K562 (cell line): ENCODE data around the gene THYN1. TPM values are rescaled to one million over a fixed set of nuclear protein-coding genes. Genes with fewer than 3 reads are reported as not detected.
A peak's percentile ranks its signal among the peaks of the same experiment; 100 is the strongest.

Experiments used
- ADNP ChIP-seq: fragments of 200-800 bp; sonication (Bioruptor generic); IDR thresholded peaks from 2 replicates; pipeline ENCODE4 v1.6.1; 2016; ENCODE audit warnings: missing genetic modification characterization, missing compliant biosample characterization
- AFF1 ChIP-seq, 2 experiments: fragments of 450-650 bp; IDR thresholded peaks; 2 replicates each; pipeline ENCODE4 v1.6.1; 2018; ENCODE audit warnings: mild to moderate bottlenecking in 2 of 2, low read depth in 1 of 2; ENCODE audit not compliant: partially characterized antibody in 2 of 2
- BMI1 ChIP-seq: fragments of 150-350 bp; IDR thresholded peaks from 2 replicates; pipeline ENCODE4 v1.6.1; 2014; ENCODE audit warnings: low read length
- CBX8 ChIP-seq: fragments of 200-600 bp; sonication (generic); IDR thresholded peaks from 2 replicates; pipeline ENCODE4 v1.6.1; 2012; ENCODE audit warnings: borderline replicate concordance, mixed run types, low read depth, mild to moderate bottlenecking, moderate library complexity, mixed read lengths, low read length, control low read depth, inconsistent platforms; ENCODE audit not compliant: poor library complexity, severe bottlenecking; ENCODE audit errors: extremely low read depth
- EP300 ChIP-seq: IDR thresholded peaks from 2 replicates; pipeline ENCODE4 v1.6.1; 2012; ENCODE audit warnings: low read length, improper control_type of control experiment
- EP400 ChIP-seq: fragments of 450-650 bp; IDR thresholded peaks from 2 replicates; pipeline ENCODE4 v1.6.1; 2017; ENCODE audit warnings: antibody characterized with exemption, mild to moderate bottlenecking, moderate library complexity
- FIP1L1 ChIP-seq: fragments of 200-400 bp; formaldehyde crosslinking; IDR thresholded peaks from 2 replicates; pipeline ENCODE4 v1.6.1; 2018; ENCODE audit warnings: mild to moderate bottlenecking, low read depth, low read length; ENCODE audit not compliant: poor library complexity, severe bottlenecking
- HMGN3 ChIP-seq: IDR thresholded peaks from 2 replicates; pipeline ENCODE4 v1.6.1; 2011; ENCODE audit warnings: borderline replicate concordance, low read depth, mild to moderate bottlenecking, mixed read lengths, low read length; ENCODE audit not compliant: insufficient read length; ENCODE audit errors: extremely low read depth
- KLF1 ChIP-seq: fragments of 450-650 bp; IDR thresholded peaks from 2 replicates; pipeline ENCODE4 v1.6.1; 2016; ENCODE audit warnings: missing genetic modification characterization, missing compliant biosample characterization
- MTF1 ChIP-seq: fragments of 250-450 bp; sonication (Bioruptor Pico); IDR thresholded peaks from 2 replicates; pipeline ENCODE4 v1.9.0; 2021; ENCODE audit warnings: moderate library complexity, mild to moderate bottlenecking, inconsistent platforms, borderline replicate concordance
- NELFE ChIP-seq: IDR thresholded peaks from 2 replicates; pipeline ENCODE4 v1.6.1; 2011; ENCODE audit warnings: mild to moderate bottlenecking; ENCODE audit not compliant: insufficient read depth, insufficient read length
- NFXL1 ChIP-seq: fragments of 450-650 bp; formaldehyde crosslinking; IDR thresholded peaks from 2 replicates; pipeline ENCODE4 v1.4.0; 2021; ENCODE audit warnings: mild to moderate bottlenecking
- PREB ChIP-seq: sonication (generic); formaldehyde crosslinking; IDR thresholded peaks from 2 replicates; pipeline ENCODE4 v1.8.1; 2023; ENCODE audit warnings: mild to moderate bottlenecking, missing genetic modification reagents
- PTTG1 ChIP-seq: fragments of 450-650 bp; IDR thresholded peaks from 2 replicates; pipeline ENCODE4 v1.6.1; 2016; ENCODE audit warnings: low read depth, mild to moderate bottlenecking, missing genetic modification characterization, missing compliant biosample characterization
- PURB ChIP-seq: sonication (generic); formaldehyde crosslinking; IDR thresholded peaks from 2 replicates; pipeline ENCODE4 v1.9.0; 2021; ENCODE audit warnings: low read depth, mild to moderate bottlenecking, missing genetic modification reagents
- RBM25 ChIP-seq: fragments of 200-400 bp; formaldehyde crosslinking; IDR thresholded peaks from 2 replicates; pipeline ENCODE4 v1.6.1; 2018; ENCODE audit warnings: low read length, low read depth, moderate library complexity; ENCODE audit not compliant: severe bottlenecking
- SMARCB1 ChIP-seq: IDR thresholded peaks from 2 replicates; pipeline ENCODE4 v1.6.1; 2011; ENCODE audit warnings: improper control_type of control experiment, low read depth; ENCODE audit not compliant: insufficient read length
- XRCC3 ChIP-seq: fragments of 450-650 bp; IDR thresholded peaks from 2 replicates; pipeline ENCODE4 v1.6.1; 2017; ENCODE audit warnings: mild to moderate bottlenecking, moderate library complexity
- ZNF121 ChIP-seq: sonication (generic); formaldehyde crosslinking; conservative IDR thresholded peaks from 2 replicates; pipeline ENCODE4 v1.8.0; 2022; ENCODE audit warnings: missing genetic modification reagents
- ZNF212 ChIP-seq: fragments of 450-650 bp; formaldehyde crosslinking; IDR thresholded peaks from 2 replicates; pipeline ENCODE4 v1.4.0; 2020; ENCODE audit warnings: mild to moderate bottlenecking
- ZNF239 ChIP-seq: fragments of 250-450 bp; sonication (Bioruptor Pico); IDR thresholded peaks from 2 replicates; pipeline ENCODE4 v1.4.0; 2020; ENCODE audit warnings: mild to moderate bottlenecking
- ZNF583 ChIP-seq: fragments of 250-450 bp; sonication (Bioruptor Pico); IDR thresholded peaks from 2 replicates; pipeline ENCODE4 v1.4.0; 2020
- polyA plus RNA-seq, 8 experiments: library from polyadenylated mRNA; depleted of rRNA in 4 of 8; stranded (reverse) in 5 of 8; unstranded in 3 of 8; fragments of >200 nt; fragmentation: Nextera tagmentation in 2 of 8; fragmentation: Illumina TruSeq in 1 of 8; extraction: Ambion mirVana in 2 of 8; extraction: Trizol in 1 of 8; gene quantifications; 2 replicates each; pipeline versions ENCODE4 v1.2.1 to v1.2.3, GENCODE V29; 2011 to 2014; ENCODE audit warnings: inconsistent platforms in 1 of 8, missing spikeins in 1 of 8
- total RNA-seq, 7 experiments: library from RNA; depleted of rRNA in 6 of 7; stranded (reverse); fragments of >200 nt in 6 of 7; fragmentation: Illumina TruSeq in 2 of 7; extraction: Trizol in 2 of 7; gene quantifications; 2 replicates each; pipeline versions ENCODE4 v1.2.1 to v1.2.3, GENCODE V29; 2011 to 2021; ENCODE audit warnings: low replicate concordance in 1 of 7
- TF ChIP-seq, protein P1 (sequence below), 2 experiments: fragments of 250-450 bp in 1 of 2; fragments of 450-650 bp in 1 of 2; sonication (Bioruptor Pico) in 1 of 2; IDR thresholded peaks; 2 replicates each; pipeline versions ENCODE4 v1.6.1 to v1.8.0; 2016 to 2021; ENCODE audit warnings: mild to moderate bottlenecking in 2 of 2, moderate library complexity in 2 of 2, missing compliant biosample characterization in 1 of 2, missing genetic modification characterization in 1 of 2

Gene THYN1
- total and polyA plus RNA-seq, 9 of the 15 experiments (the other 6 are each of a cell fraction or from before 2014, with no cell fraction given) = 54.9 to 279 (median 104) TPM

DNA sequence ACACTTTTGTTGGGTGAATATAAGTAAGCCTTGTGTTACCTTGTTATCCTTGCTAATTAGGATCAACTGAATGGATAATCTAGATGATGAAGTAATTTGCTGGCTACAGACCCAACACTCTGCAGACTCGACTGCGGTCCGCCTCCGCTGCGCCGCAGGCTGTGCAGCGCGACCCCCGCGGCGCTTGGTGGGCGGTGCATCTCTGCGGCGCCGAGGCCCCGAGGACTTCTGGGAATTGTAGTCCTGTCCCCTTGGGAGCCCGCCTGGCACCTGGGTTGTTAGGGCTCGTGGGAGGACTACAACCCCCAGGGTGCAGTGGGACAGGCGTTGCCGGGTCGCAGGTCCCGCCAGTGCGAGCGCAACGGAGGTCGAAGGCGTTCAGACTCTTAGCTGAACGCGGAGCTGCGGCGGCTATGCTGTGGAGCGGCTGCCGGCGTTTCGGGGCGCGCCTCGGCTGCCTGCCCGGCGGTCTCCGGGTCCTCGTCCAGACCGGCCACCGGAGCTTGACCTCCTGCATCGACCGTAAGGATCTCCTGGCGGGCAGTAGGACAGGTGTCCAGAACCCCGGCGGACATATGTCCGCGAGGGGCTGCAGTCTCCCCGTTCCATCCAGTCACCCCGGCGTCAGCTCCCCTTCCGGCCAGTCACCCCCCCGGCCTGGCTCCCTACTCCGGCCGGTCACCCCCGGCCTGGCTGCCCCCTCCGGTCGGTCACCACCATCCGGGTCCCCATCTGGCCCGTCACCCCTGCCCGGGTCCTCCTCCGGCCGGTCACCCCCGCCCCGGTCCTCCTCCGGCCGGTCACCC, at the start of gene THYN1, which contains the start of gene ACAD8 (continued):
- TF ChIP-seq AFF1 (IDR thresholded peaks at IDR 0.05; ENCODE audit: low read depth in 1 of 2, partially characterized antibody in 2 of 2) (peak in 1 of 2 experiments; percentile 97), NELFE (no peak), EP400 (peak; percentile 52; the same call in 1 of the 2 replicates), EP300 (no peak), NFXL1 (CRISPR knock-in tag) (no peak), MTF1 (CRISPR knock-in tag) (no peak), ZNF212 (no peak), PREB (CRISPR knock-in tag) (no peak), BMI1 (no peak), XRCC3 (no peak), PTTG1 (tag) (no peak), PURB (CRISPR knock-in tag) (no peak), ZNF121 (CRISPR knock-in tag) (no peak), SMARCB1 (no peak), HMGN3 (peak; percentile 60), ADNP (tag) (no peak), KLF1 (peak; percentile 66; the same call in 1 of the 2 replicates), FIP1L1 (no peak), RBM25 (no peak), ZNF583 (CRISPR knock-in tag) (no peak), ZNF239 (CRISPR knock-in tag) (no peak), CBX8 (no peak)
- TF ChIP-seq, protein P1, sequence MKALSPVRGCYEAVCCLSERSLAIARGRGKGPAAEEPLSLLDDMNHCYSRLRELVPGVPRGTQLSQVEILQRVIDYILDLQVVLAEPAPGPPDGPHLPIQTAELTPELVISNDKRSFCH (CRISPR knock-in tag; IDR thresholded peaks at IDR 0.05) = no peak
- TF ChIP-seq, protein P1 (tag; IDR thresholded peaks at IDR 0.05) = no peak
